Natural killer cell (primary cell): ENCODE results near the gene POLR3A. TPM values are rescaled to one million over a fixed set of nuclear protein-coding genes. Genes with fewer than 3 reads are reported as not detected.

Source experiments
- ATAC-seq, 3 donors: fragments of 150-1000 bp in 2 of 3; fragments of 200-7000 bp in 1 of 3; cut with Tn5 transposase; 1 replicate in 1 of 3; 2 replicates in 2 of 3; pipeline ENCODE4 v1.10.0; 2021; ENCODE audit warnings: mild to moderate bottlenecking in 2 of 3, moderate library complexity in 2 of 3
- DNase-seq, 2 donors: peaks; one replicate each; pipeline versions ENCODE4 v3.0.0 to v3.0.0-alpha.2; 2013 to 2021; ENCODE audit warnings: mixed read lengths in 1 of 2
- H3K27ac ChIP-seq: one replicate; pipeline ENCODE4 v1.5.1; 2013; ENCODE audit warnings: mild to moderate bottlenecking, low read length
- H3K27me3 ChIP-seq: one replicate; pipeline ENCODE4 v1.6.1; 2013; ENCODE audit warnings: low read length; ENCODE audit not compliant: control insufficient read depth, insufficient read depth
- H3K36me3 ChIP-seq: one replicate; pipeline ENCODE4 v1.6.1; 2013; ENCODE audit warnings: low read length; ENCODE audit not compliant: control insufficient read depth, insufficient read depth
- H3K4me1 ChIP-seq: one replicate; pipeline ENCODE4 v1.6.1; 2013; ENCODE audit warnings: low read length; ENCODE audit not compliant: control insufficient read depth, insufficient read depth
- H3K4me3 ChIP-seq: one replicate; pipeline ENCODE4 v1.5.1; 2013; ENCODE audit warnings: low read length
- H3K9me3 ChIP-seq: one replicate; pipeline ENCODE4 v1.6.1; 2013; ENCODE audit warnings: low read length; ENCODE audit not compliant: control insufficient read depth, insufficient read depth
- H3K27ac Mint-ChIP-seq, 2 donors: one replicate each; pipeline ENCODE4 v1.8.0; 2022; ENCODE audit warnings: mild to moderate bottlenecking in 2 of 2, mixed read lengths in 2 of 2, moderate library complexity in 1 of 2
- H3K27me3 Mint-ChIP-seq, 2 donors: one replicate each; pipeline ENCODE4 v1.8.0; 2022; ENCODE audit warnings: low read depth in 2 of 2, mixed read lengths in 2 of 2
- H3K36me3 Mint-ChIP-seq: one replicate; pipeline ENCODE4 v1.8.0; 2022; ENCODE audit warnings: mixed read lengths
- H3K4me1 Mint-ChIP-seq, 2 donors: one replicate each; pipeline ENCODE4 v1.8.0; 2022; ENCODE audit warnings: mixed read lengths in 2 of 2
- H3K4me3 Mint-ChIP-seq: one replicate; pipeline ENCODE4 v1.8.0; 2022; ENCODE audit warnings: mild to moderate bottlenecking, moderate library complexity, mixed read lengths
- H3K9me3 Mint-ChIP-seq, 2 donors: one replicate each; pipeline ENCODE4 v1.8.0; 2022; ENCODE audit warnings: mixed read lengths in 2 of 2
- CTCF ChIP-seq: fragments of 200-600 bp; IDR thresholded peaks from one replicate; pipeline ENCODE4 v1.8.0; 2022; ENCODE audit warnings: antibody characterized with exemption
- WGBS: methylation state at CpG from one replicate; pipeline ENCODE4 v1.1.7; 2013; ENCODE audit warnings: missing lambda C conversion rate; ENCODE audit not compliant: insufficient coverage; 5-methylcytosine and 5-hydroxymethylcytosine counted together
- intact Hi-C: fragments of 100-400 bp; cut with micrococcal nuclease; formaldehyde crosslinking; loops from one replicate; pipeline ENCODE4 v1.14.2; 2022
- total RNA-seq, 4 donors: library from RNA; stranded (reverse); fragments of 120-200 nt in 1 of 4; gene quantifications; one replicate each; pipeline versions ENCODE4 v1.2.3 to v1.2.4, GENCODE V29; 2013 to 2022

POLR3A gene
- total RNA-seq, 3 donors from 2014 or later (not counting 1 experiment from before 2014, with no cell fraction given): 15.6 to 21.0 (median 17.9) TPM

- no peaks in the 10 kb centered on the region for H3K27me3 ChIP-seq
Measured at GRCh38 chr10:78009662-78010061, 19.7 kb downstream of the POLR3A start.

GRCh38 chr10:78007172-78007571 is 22.1 kb downstream of the POLR3A start:
- H3K27me3 ChIP-seq: no peaks in the 10 kb centered on the region
- peaks cover 41% of the 10 kb centered on the region for H3K36me3 Mint-ChIP-seq
- intact Hi-C loops: no loop called here

More at GRCh38 chr10:78009662-78010061, 19.7 kb downstream of the POLR3A start:
- H3K4me3 ChIP-seq: no peak overlapping the region
- Mint-ChIP-seq H3K27ac (no peak overlapping the region), H3K4me1 (no peaks in the 10 kb centered on the region), H3K4me3 (no peak overlapping the region), H3K9me3 (no peaks in the 10 kb centered on the region), H3K36me3 (peaks cover 44% of the 10 kb centered on the region), H3K27me3 (no peaks in the 10 kb centered on the region)
- H3K36me3 ChIP-seq: peaks cover 79% of the 10 kb centered on the region
- no peak for DNase-seq
- intact Hi-C loops: no loop called here
- 96% methylated on average over 5 of the region's 6 CpGs for WGBS
- H3K4me1 ChIP-seq: no peaks in the 10 kb centered on the region
- no peak for ATAC-seq
- no peak for TF ChIP-seq CTCF
- no peaks in the 10 kb centered on the region for H3K9me3 ChIP-seq
- H3K27ac ChIP-seq: no peak overlapping the region

GRCh38 chr10:78004215-78005026 is 24.9 kb downstream of the POLR3A start:
- H3K27me3 ChIP-seq: no peaks in the 10 kb centered on the region
- H3K4me3 ChIP-seq: no peak overlapping the region
- no peak overlapping the region for H3K4me3 Mint-ChIP-seq
- H3K9me3 Mint-ChIP-seq: no peaks in the 10 kb centered on the region
- H3K36me3 Mint-ChIP-seq: peaks cover 43% of the 10 kb centered on the region
- no peak overlapping the region for H3K27ac Mint-ChIP-seq
- H3K4me1 ChIP-seq: no peaks in the 10 kb centered on the region
- intact Hi-C loops: no loop called here
- no peaks in the 10 kb centered on the region for H3K27me3 Mint-ChIP-seq
- no peak for TF ChIP-seq CTCF
- no peaks in the 10 kb centered on the region for H3K4me1 Mint-ChIP-seq
- DNase-seq: no peak
- no peaks in the 10 kb centered on the region for H3K9me3 ChIP-seq
- no peak overlapping the region for H3K27ac ChIP-seq
- peaks cover 79% of the 10 kb centered on the region for H3K36me3 ChIP-seq
- WGBS: 94% methylated on average over 14 of the region's 16 CpGs
- ATAC-seq: no peak

More at GRCh38 chr10:78007172-78007571, 22.1 kb downstream of the POLR3A start:
- H3K9me3 Mint-ChIP-seq: no peaks in the 10 kb centered on the region
- no peak for TF ChIP-seq CTCF
- no peaks in the 10 kb centered on the region for H3K27me3 Mint-ChIP-seq
- 100% methylated on average over 1 of the region's 1 CpG for WGBS
- no peak for ATAC-seq
- DNase-seq: no peak
- H3K27ac ChIP-seq: no peak overlapping the region
- H3K4me1 ChIP-seq: no peaks in the 10 kb centered on the region
- peaks cover 77% of the 10 kb centered on the region for H3K36me3 ChIP-seq
- no peak overlapping the region for H3K27ac Mint-ChIP-seq
- H3K4me1 Mint-ChIP-seq: no peaks in the 10 kb centered on the region
- no peaks in the 10 kb centered on the region for H3K9me3 ChIP-seq
- H3K4me3 ChIP-seq: no peak overlapping the region
- H3K4me3 Mint-ChIP-seq: no peak overlapping the region
